ENCODE results near the gene ACACB.

ACACB gene

DNA sequence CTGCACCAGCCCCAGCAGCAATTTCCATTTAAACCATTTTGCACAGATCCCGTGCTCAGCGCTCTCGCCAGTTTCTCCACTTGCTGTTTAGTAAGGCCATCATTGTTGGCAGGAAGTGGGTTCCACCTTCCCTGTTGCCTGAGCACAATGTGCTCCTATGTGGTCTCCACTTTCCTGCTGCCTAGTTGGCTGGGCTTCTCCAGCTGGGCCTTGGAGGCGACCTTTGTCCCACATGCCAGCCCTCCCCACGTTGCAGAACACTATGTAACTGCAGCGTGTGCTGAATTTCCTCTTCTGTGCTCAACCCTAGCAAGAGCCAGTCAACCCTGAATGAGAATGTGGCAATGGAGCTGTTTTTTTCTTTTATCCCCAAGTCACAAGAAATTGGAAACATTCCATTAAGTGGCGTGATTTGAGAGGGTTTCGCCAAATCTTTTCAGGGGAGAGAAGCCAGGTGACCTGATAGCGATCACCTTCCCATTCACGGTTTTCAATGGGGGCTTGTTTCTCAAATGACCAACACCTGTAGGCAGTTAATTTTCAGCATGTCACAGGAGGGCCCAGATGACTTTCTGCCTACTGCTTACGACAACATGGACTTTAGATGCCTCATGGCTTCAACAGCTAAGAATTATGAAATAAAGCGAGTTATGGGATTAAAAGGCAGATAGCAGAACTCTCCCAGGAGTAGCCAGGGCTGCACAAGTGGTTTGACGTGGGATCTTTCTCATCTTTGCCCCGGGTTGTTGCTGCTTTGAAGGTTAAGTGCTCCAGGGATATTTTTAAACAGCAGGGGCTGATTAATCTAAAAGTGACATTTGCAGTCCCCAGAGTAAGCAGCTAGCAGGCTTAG is at the start of gene ACACB:
TSS of gene ACACB (plus strand) at position 830 of the 853 bp plus-strand sequence. CDS start 22,819 bp downstream, outside the sequence.
- Mint-ChIP-seq H3K27ac (no peak within 1 kb of the TSS), H3K4me1 (ENCODE audit: low read depth) (peaks cover 22% of the 10 kb centered on the region), H3K36me3 (ENCODE audit: low read depth) (peaks cover 5% of the 10 kb centered on the region), H3K4me3 (no peak within 1 kb of the TSS), H3K27me3 (no peaks in the 10 kb centered on the region), H3K9me3 (no peaks in the 10 kb centered on the region)
- intact Hi-C loops (cut with micrococcal nuclease), result no loop called here

GRCh38 chr12:109069307-109070271 is 46.8 kb upstream of the ACACB start:
- Mint-ChIP-seq H3K27me3 (no peaks in the 10 kb centered on the region), H3K4me1 (ENCODE audit: low read depth) (no peaks in the 10 kb centered on the region), H3K27ac (no peak overlapping the region), H3K9me3 (no peaks in the 10 kb centered on the region), H3K36me3 (ENCODE audit: low read depth) (peaks cover 66% of the 10 kb centered on the region), H3K4me3 (no peak overlapping the region)
- intact Hi-C loops (cut with micrococcal nuclease), result no loop called here

- Mint-ChIP-seq H3K4me3 (no peak overlapping the region), H3K36me3 (ENCODE audit: low read depth) (peaks cover 71% of the 10 kb centered on the region), H3K9me3 (no peaks in the 10 kb centered on the region), H3K27ac (no peak overlapping the region), H3K27me3 (no peaks in the 10 kb centered on the region), H3K4me1 (ENCODE audit: low read depth) (no peaks in the 10 kb centered on the region)
- intact Hi-C loops (cut with micrococcal nuclease), result no loop called here
Observed at GRCh38 chr12:109074866-109075265, 41.5 kb upstream of the ACACB start.

DNA sequence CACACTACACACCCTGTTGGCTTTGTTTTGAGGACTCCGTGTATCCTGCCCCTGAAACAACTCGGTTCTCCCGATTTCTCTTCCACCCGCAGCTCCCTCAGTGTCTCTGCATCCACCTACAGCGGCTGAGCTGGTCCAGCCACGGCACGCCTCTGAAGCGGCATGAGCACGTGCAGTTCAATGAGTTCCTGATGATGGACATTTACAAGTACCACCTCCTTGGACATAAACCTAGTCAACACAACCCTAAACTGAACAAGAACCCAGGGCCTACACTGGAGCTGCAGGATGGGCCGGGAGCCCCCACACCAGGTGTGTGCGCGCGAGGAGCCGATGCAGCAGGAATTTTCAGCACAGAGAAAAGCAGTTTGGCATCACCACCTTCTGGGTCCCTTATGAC is 33.6 kb upstream of the ACACB start:
- H3K9me3 Mint-ChIP-seq, result no peaks in the 10 kb centered on the region
- no peak overlapping the region for H3K27ac Mint-ChIP-seq
- no peaks in the 10 kb centered on the region for H3K4me1 Mint-ChIP-seq (ENCODE audit: low read depth)
- no peak overlapping the region for H3K4me3 Mint-ChIP-seq
- H3K36me3 Mint-ChIP-seq (ENCODE audit: low read depth), result peaks cover 83% of the 10 kb centered on the region
- H3K27me3 Mint-ChIP-seq, result no peaks in the 10 kb centered on the region
- intact Hi-C loops (cut with micrococcal nuclease), result no loop called here

DNA sequence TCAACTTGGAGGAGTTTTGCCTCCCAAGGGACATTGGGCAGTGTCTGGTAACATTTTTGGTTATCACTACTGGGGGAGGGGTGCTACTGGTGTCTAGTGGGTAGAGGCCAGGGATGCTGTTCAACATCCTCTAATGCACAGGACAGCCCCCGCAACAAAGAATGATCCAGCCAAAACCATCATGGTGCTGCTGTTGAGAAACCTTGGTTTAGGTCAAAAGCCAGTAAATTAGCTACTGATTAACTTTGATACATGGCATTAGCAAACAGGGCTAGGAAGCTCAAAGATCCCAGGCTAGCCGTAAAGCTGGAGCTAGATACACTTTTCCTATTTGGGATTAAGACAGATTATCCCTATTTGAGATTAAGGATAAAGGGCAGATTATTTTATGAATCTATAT is 32.0 kb upstream of the ACACB start:
- Mint-ChIP-seq H3K27ac (no peak overlapping the region), H3K9me3 (no peaks in the 10 kb centered on the region), H3K27me3 (no peaks in the 10 kb centered on the region), H3K36me3 (ENCODE audit: low read depth) (peaks cover 82% of the 10 kb centered on the region), H3K4me1 (ENCODE audit: low read depth) (no peaks in the 10 kb centered on the region), H3K4me3 (no peak overlapping the region)
- intact Hi-C loops (cut with micrococcal nuclease), result no loop called here

DNA sequence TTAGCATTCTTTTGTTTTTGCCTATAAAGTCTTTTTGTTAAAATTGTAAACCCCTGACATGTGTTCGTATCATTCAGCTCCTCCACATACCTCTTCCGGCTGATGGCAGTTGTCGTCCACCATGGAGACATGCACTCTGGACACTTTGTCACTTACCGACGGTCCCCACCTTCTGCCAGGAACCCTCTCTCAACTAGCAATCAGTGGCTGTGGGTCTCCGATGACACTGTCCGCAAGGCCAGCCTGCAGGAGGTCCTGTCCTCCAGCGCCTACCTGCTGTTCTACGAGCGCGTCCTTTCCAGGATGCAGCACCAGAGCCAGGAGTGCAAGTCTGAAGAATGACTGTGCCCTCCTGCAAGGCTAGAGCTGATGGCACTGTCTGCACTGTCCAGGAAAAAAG is 30.8 kb upstream of the ACACB start:
- intact Hi-C loops (cut with micrococcal nuclease), result no loop called here
- Mint-ChIP-seq H3K4me1 (ENCODE audit: low read depth) (no peaks in the 10 kb centered on the region), H3K27me3 (no peaks in the 10 kb centered on the region), H3K4me3 (no peak overlapping the region), H3K27ac (no peak overlapping the region), H3K36me3 (ENCODE audit: low read depth) (peaks cover 82% of the 10 kb centered on the region), H3K9me3 (no peaks in the 10 kb centered on the region)

DNA sequence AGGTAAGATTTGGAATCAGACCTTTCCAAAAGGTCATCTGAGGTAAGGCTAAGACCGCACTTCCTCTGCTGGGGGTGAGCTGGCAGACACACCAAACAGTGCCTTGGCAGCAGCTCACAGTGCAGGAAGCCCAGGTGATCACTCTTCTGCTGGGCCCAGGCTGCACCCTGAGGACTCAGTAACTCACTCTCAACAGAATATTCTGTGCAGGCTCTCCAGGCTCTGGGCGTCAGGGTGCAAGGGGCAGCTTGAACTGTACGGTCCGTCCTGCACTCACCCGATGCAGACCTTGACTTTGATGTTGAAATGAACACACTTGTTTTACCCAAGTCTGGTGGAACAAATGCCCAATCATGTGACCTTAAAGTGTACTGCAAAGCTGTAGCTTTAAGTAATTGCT is 29.1 kb upstream of the ACACB start:
- no peak overlapping the region for H3K4me3 Mint-ChIP-seq
- H3K27me3 Mint-ChIP-seq, result no peaks in the 10 kb centered on the region
- H3K27ac Mint-ChIP-seq, result no peak overlapping the region
- peaks cover 7% of the 10 kb centered on the region for H3K4me1 Mint-ChIP-seq (ENCODE audit: low read depth)
- H3K9me3 Mint-ChIP-seq, result no peaks in the 10 kb centered on the region
- intact Hi-C loops (cut with micrococcal nuclease), result no loop called here
- peaks cover 71% of the 10 kb centered on the region for H3K36me3 Mint-ChIP-seq (ENCODE audit: low read depth)

DNA sequence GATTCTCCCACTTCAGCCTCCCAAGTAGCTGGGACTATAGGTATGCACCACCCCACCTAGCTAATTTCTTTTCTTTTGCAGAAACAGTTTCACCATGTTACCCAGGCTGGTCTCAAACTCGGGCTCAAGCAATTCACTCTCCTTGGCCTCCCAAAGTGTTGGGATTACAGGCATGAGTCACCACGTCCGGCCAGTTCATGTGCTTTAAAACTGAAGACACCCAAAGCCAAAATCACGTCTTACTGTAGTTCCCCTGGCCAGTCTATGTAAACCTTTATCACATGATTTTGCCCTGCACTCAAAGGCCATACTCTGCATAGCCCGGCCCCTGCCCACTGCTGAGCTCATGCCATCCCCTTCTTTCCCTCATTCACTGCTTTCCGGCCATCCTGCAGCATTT is 27.6 kb upstream of the ACACB start:
- no peak overlapping the region for H3K4me3 Mint-ChIP-seq
- H3K4me1 Mint-ChIP-seq (ENCODE audit: low read depth), result peaks cover 22% of the 10 kb centered on the region
- no peaks in the 10 kb centered on the region for H3K27me3 Mint-ChIP-seq
- H3K9me3 Mint-ChIP-seq, result no peaks in the 10 kb centered on the region
- H3K36me3 Mint-ChIP-seq (ENCODE audit: low read depth), result peaks cover 55% of the 10 kb centered on the region
- intact Hi-C loops (cut with micrococcal nuclease), result no loop called here
- no peak overlapping the region for H3K27ac Mint-ChIP-seq

- no peak overlapping the region for H3K27ac Mint-ChIP-seq
- no peak overlapping the region for H3K4me3 Mint-ChIP-seq
- H3K4me1 Mint-ChIP-seq (ENCODE audit: low read depth), result peaks cover 25% of the 10 kb centered on the region
- H3K36me3 Mint-ChIP-seq (ENCODE audit: low read depth), result peaks cover 52% of the 10 kb centered on the region
- no peaks in the 10 kb centered on the region for H3K9me3 Mint-ChIP-seq
- no peaks in the 10 kb centered on the region for H3K27me3 Mint-ChIP-seq
- intact Hi-C loops (cut with micrococcal nuclease), result loop anchor here (10.0 kb wide), 4 partner anchors 135 to 475 kb away; partner anchors contain the start of gene DAO
Observed at GRCh38 chr12:109089683-109090082, 26.7 kb upstream of the ACACB start.

- Mint-ChIP-seq H3K4me3 (peak overlapping the region; percentile 74), H3K27me3 (no peaks in the 10 kb centered on the region), H3K4me1 (ENCODE audit: low read depth) (peaks cover 25% of the 10 kb centered on the region), H3K36me3 (ENCODE audit: low read depth) (peaks cover 27% of the 10 kb centered on the region), H3K27ac (peak overlapping the region; percentile 66), H3K9me3 (no peaks in the 10 kb centered on the region)
- intact Hi-C loops (cut with micrococcal nuclease), result loop anchor here (1.0 to 10.0 kb wide), 5 partner anchors 40 to 478 kb away; partner anchors contain the start of genes DAO and USP30
Observed at GRCh38 chr12:109092497-109093021, 23.8 kb upstream of the ACACB start.

GRCh38 chr12:109093022-109093918 is 23.1 kb upstream of the ACACB start, which contains the start of gene ALKBH2:
ALKBH2 (minus strand) TSS chr12:109093472; CDS start chr12:109092786, 686 bp downstream.
- Mint-ChIP-seq H3K4me3 (peak within 1 kb of the TSS; percentile 74), H3K9me3 (no peaks in the 10 kb centered on the region), H3K36me3 (ENCODE audit: low read depth) (peaks cover 27% of the 10 kb centered on the region), H3K4me1 (ENCODE audit: low read depth) (peaks cover 27% of the 10 kb centered on the region), H3K27ac (peak within 1 kb of the TSS; percentile 66), H3K27me3 (no peaks in the 10 kb centered on the region)
- intact Hi-C loops (cut with micrococcal nuclease), result loop anchor here (1.0 to 10.0 kb wide), 5 partner anchors 41 to 478 kb away; partner anchors contain the start of genes DAO and USP30

- H3K9me3 Mint-ChIP-seq, result no peaks in the 10 kb centered on the region
- H3K27ac Mint-ChIP-seq, result no peak overlapping the region
- H3K27me3 Mint-ChIP-seq, result no peaks in the 10 kb centered on the region
- intact Hi-C loops (cut with micrococcal nuclease), result loop anchor here (1.0 to 10.0 kb wide), 5 partner anchors 14 to 482 kb away; partner anchors contain the start of gene DAO
- H3K4me1 Mint-ChIP-seq (ENCODE audit: low read depth), result peaks cover 40% of the 10 kb centered on the region
- peaks cover 6% of the 10 kb centered on the region for H3K36me3 Mint-ChIP-seq (ENCODE audit: low read depth)
- no peak overlapping the region for H3K4me3 Mint-ChIP-seq
Observed at GRCh38 chr12:109097140-109097434, 19.3 kb upstream of the ACACB start.

Data from dendritic cell treated with granulocyte-macrophage colony-stimulating factor and Interleukin-4, amounts not matched to agents 40 ng/mL and 50 ng/mL, for 4 days (primary cell).